ENCODE data around the gene C1QTNF12. TPM values are rescaled to one million over a fixed set of nuclear protein-coding genes. Genes with fewer than 3 reads are reported as not detected.

The C1QTNF12 gene
- total and polyA plus RNA-seq, 4 donors = 1.2 to 3.0 (median 2.0) TPM

- 93 to 98% methylated on average over 20 of the region's 20 CpGs for WGBS, 2 donors
- no peak for TF ChIP-seq CTCF (IDR thresholded peaks at IDR 0.05; ENCODE audit: control extremely low read depth, extremely low read depth)
- no peaks in the 10 kb centered on the region for H3K27me3 ChIP-seq (ENCODE audit: control insufficient read depth in 3 of 3, insufficient read depth in 3 of 3, low read length in 2 of 3)
- no peak overlapping the region for H3K27ac ChIP-seq (ENCODE audit: low read depth in 1 of 2, low read length in 1 of 2)
- peaks cover 0 to 11% (median 0%) of the 10 kb centered on the region in 5 donors for H3K4me1 ChIP-seq (ENCODE audit: control insufficient read depth in 5 of 5, insufficient read depth in 5 of 5, low read length in 5 of 5)
- DNase-seq (no peak), ATAC-seq (ENCODE audit: insufficient read depth, low FRiP score) (no peak)
- H3K9me3 ChIP-seq (ENCODE audit: control insufficient read depth in 4 of 4, insufficient read depth in 3 of 4, low read length in 3 of 4) = peaks cover 0 to 2% (median 0%) of the 10 kb centered on the region in 4 donors
- H3K36me3 ChIP-seq (ENCODE audit: control insufficient read depth in 4 of 4, insufficient read depth in 4 of 4, low read length in 4 of 4) = peaks cover 11 to 78% (median 22%) of the 10 kb centered on the region in 4 donors
- no peak overlapping the region for H3K4me3 ChIP-seq
- no peak overlapping the region for H3K9ac ChIP-seq (ENCODE audit: insufficient read depth in 1 of 2, low read length in 2 of 2)
Measured at GRCh38 chr1:1219341-1219740, 27.2 kb downstream of the C1QTNF12 start.

GRCh38 chr1:1218524-1219200 lies 27.9 kb downstream of the C1QTNF12 start:
- DNase-seq (no peak), ATAC-seq (ENCODE audit: insufficient read depth, low FRiP score) (no peak)
- Histone ChIP-seq H3K27ac (ENCODE audit: low read depth in 1 of 2, low read length in 1 of 2) (no peak overlapping the region), H3K4me1 (ENCODE audit: control insufficient read depth in 5 of 5, insufficient read depth in 5 of 5, low read length in 5 of 5) (peaks cover 0 to 16% (median 0%) of the 10 kb centered on the region in 5 donors), H3K4me3 (no peak overlapping the region), H3K36me3 (ENCODE audit: control insufficient read depth in 4 of 4, insufficient read depth in 4 of 4, low read length in 4 of 4) (peaks cover 11 to 74% (median 22%) of the 10 kb centered on the region in 4 donors), H3K9ac (ENCODE audit: insufficient read depth in 1 of 2, low read length in 2 of 2) (no peak overlapping the region), H3K27me3 (ENCODE audit: control insufficient read depth in 3 of 3, insufficient read depth in 3 of 3, low read length in 2 of 3) (no peaks in the 10 kb centered on the region), H3K9me3 (ENCODE audit: control insufficient read depth in 4 of 4, insufficient read depth in 3 of 4, low read length in 3 of 4) (peaks cover 0 to 2% (median 0%) of the 10 kb centered on the region in 4 donors)
- no peak for TF ChIP-seq CTCF (IDR thresholded peaks at IDR 0.05; ENCODE audit: control extremely low read depth, extremely low read depth)
- WGBS, 2 donors = 93 to 95% methylated on average over 36 of the region's 36 CpGs

- no peak overlapping the region for H3K9ac ChIP-seq (ENCODE audit: insufficient read depth in 1 of 2, low read length in 2 of 2)
- no peak for DNase-seq
- ATAC-seq (ENCODE audit: insufficient read depth, low FRiP score) = no peak
Measured at GRCh38 chr1:1217621-1218523, 28.6 kb downstream of the C1QTNF12 start.

More at GRCh38 chr1:1217621-1218523, 28.6 kb downstream of the C1QTNF12 start:
- TF ChIP-seq CTCF (IDR thresholded peaks at IDR 0.05; ENCODE audit: control extremely low read depth, extremely low read depth) = no peak
- Histone ChIP-seq H3K36me3 (ENCODE audit: control insufficient read depth in 4 of 4, insufficient read depth in 4 of 4, low read length in 4 of 4) (peaks cover 8 to 67% (median 20%) of the 10 kb centered on the region in 4 donors), H3K27ac (ENCODE audit: low read depth in 1 of 2, low read length in 1 of 2) (no peak overlapping the region), H3K4me3 (no peak overlapping the region), H3K27me3 (ENCODE audit: control insufficient read depth in 3 of 3, insufficient read depth in 3 of 3, low read length in 2 of 3) (no peaks in the 10 kb centered on the region), H3K4me1 (ENCODE audit: control insufficient read depth in 5 of 5, insufficient read depth in 5 of 5, low read length in 5 of 5) (peaks cover 0 to 19% (median 0%) of the 10 kb centered on the region in 5 donors), H3K9me3 (ENCODE audit: control insufficient read depth in 4 of 4, insufficient read depth in 3 of 4, low read length in 3 of 4) (peaks cover 0 to 2% (median 0%) of the 10 kb centered on the region in 4 donors)
- WGBS, 2 donors = 94 to 95% methylated on average over 52 of the region's 52 CpGs

Measured in lung (tissue), 12 donors.